A673 (cell line): Measurements from ENCODE around the gene CHMP2A. TPM values are rescaled to one million over a fixed set of nuclear protein-coding genes. Genes with fewer than 3 reads are reported as not detected.
A peak's percentile ranks its signal among the peaks of the same experiment; 100 is the strongest.

ENCODE experiments used
- BruUV-seq: library from RNA; stranded (reverse); fragments of 400-500 nt; replicated peaks from 2 replicates; lab custom pipeline; 2021; lab: Mats Ljungman, UMichigan
- CTCF ChIA-PET: fragments of 300-600 bp; sonication (Branson Sonifier 250); formaldehyde crosslinking; loops from one replicate; lab custom pipeline; 2022; ENCODE audit warnings: antibody characterized with exemption; lab: Charles Lee
- POLR2A ChIA-PET: fragments of 300-600 bp; sonication (Branson Sonifier 250); formaldehyde crosslinking; loops from one replicate; lab custom pipeline; 2022; ENCODE audit warnings: antibody characterized with exemption; ENCODE audit not compliant: low non-redundant PET; lab: Charles Lee
- DNase-seq: peaks from one replicate; pipeline ENCODE4 v3.0.0-alpha.2; 2015; ENCODE audit warnings: low spot score
- H3K27ac ChIP-seq: fragments of 200-600 bp; sonication (generic); 2 replicates; pipeline ENCODE4 v1.5.1; 2016; ENCODE audit warnings: mixed run types, low read depth, mild to moderate bottlenecking, mixed read lengths, antibody characterized with exemption, low read length; ENCODE audit not compliant: poor library complexity, severe bottlenecking
- H3K27me3 ChIP-seq: fragments of 200-600 bp; sonication (generic); replicated peaks from 2 replicates; pipeline ENCODE4 v1.6.1; 2017; ENCODE audit warnings: mixed run types, low read depth, mild to moderate bottlenecking, mixed read lengths, antibody characterized with exemption, low read length; ENCODE audit not compliant: insufficient read depth, poor library complexity
- H3K36me3 ChIP-seq: fragments of 200-600 bp; sonication (generic); 2 replicates; pipeline ENCODE4 v1.6.1; 2016; ENCODE audit warnings: mixed run types, mild to moderate bottlenecking, mixed read lengths, antibody characterized with exemption, low read length; ENCODE audit not compliant: insufficient read depth, poor library complexity, severe bottlenecking
- H3K4me1 ChIP-seq: fragments of 200-600 bp; sonication (generic); 2 replicates; pipeline ENCODE4 v1.6.1; 2017; ENCODE audit warnings: mixed run types, mild to moderate bottlenecking, mixed read lengths, antibody characterized with exemption, low read length; ENCODE audit not compliant: insufficient read depth, poor library complexity, severe bottlenecking
- H3K4me3 ChIP-seq: fragments of 200-600 bp; sonication (generic); 2 replicates; pipeline ENCODE4 v1.5.1; 2016; ENCODE audit warnings: low read depth, mixed run types, mild to moderate bottlenecking, mixed read lengths, low read length; ENCODE audit not compliant: poor library complexity, severe bottlenecking
- H3K9me3 ChIP-seq: fragments of 200-600 bp; sonication (generic); 2 replicates; pipeline ENCODE4 v1.6.1; 2016; ENCODE audit warnings: mixed run types, low read depth, mild to moderate bottlenecking, mixed read lengths, antibody characterized with exemption, low read length; ENCODE audit not compliant: poor library complexity, severe bottlenecking
- EZH2 ChIP-seq: fragments of 200-600 bp; sonication (generic); IDR thresholded peaks from 2 replicates; pipeline ENCODE4 v1.6.1; 2017; ENCODE audit warnings: borderline replicate concordance, low read depth, mild to moderate bottlenecking, mixed read lengths, antibody characterized with exemption, low read length; ENCODE audit not compliant: poor library complexity, severe bottlenecking
- intact Hi-C: fragments of 100-400 bp; cut with micrococcal nuclease; formaldehyde crosslinking; loops from one replicate; pipeline ENCODE4 v1.10.0; 2022; ENCODE audit not compliant: unreplicated experiment
- total RNA-seq: library from RNA; stranded (reverse); gene quantifications from 2 replicates; pipeline ENCODE4 v1.2.3, GENCODE V29; 2021
- TF ChIP-seq, protein P1 (sequence below): fragments of 300-800, 200-600 bp; sonication (generic); conservative IDR thresholded peaks from 2 replicates; pipeline ENCODE4 v1.5.1; 2017; ENCODE audit warnings: low read depth, mild to moderate bottlenecking, antibody characterized with exemption, low read length, moderate library complexity, mixed read lengths

The CHMP2A gene
- total RNA-seq, 1 experiment from 2014 or later, result 57.6 TPM

DNA sequence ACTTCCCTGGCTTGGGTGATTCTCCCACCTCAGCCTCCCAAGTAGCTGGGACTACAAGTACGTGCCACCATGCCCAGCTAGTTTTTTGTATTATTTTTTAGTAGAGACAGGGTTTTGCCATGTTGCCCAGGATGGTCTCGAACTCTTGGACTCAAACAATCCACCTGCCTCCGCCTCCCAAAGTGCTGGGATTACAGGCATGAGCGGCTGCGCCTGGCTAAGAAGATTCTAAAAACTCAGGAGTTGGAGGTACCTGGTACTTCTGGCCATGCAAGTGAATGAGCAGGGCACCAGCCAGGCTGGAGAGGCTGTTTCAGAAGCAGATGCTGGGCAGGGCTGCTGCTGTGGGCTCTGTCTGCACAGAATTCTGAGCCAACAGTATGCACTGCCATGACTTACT is 12.1 kb upstream of the CHMP2A start:
- ChIA-PET CTCF (no interaction called here), POLR2A (no interaction called here)
- H3K4me3 ChIP-seq, result no peak overlapping the region
- H3K27ac ChIP-seq, result no peak overlapping the region
- peaks cover 2% of the 10 kb centered on the region for H3K36me3 ChIP-seq
- DNase-seq, result no peak
- intact Hi-C loops, result no loop called here
- H3K4me1 ChIP-seq, result peaks cover 10% of the 10 kb centered on the region
- no TSS peak for BruUV-seq
- H3K9me3 ChIP-seq, result no peaks in the 10 kb centered on the region
- no peaks in the 10 kb centered on the region for H3K27me3 ChIP-seq
- TF ChIP-seq, protein P1, sequence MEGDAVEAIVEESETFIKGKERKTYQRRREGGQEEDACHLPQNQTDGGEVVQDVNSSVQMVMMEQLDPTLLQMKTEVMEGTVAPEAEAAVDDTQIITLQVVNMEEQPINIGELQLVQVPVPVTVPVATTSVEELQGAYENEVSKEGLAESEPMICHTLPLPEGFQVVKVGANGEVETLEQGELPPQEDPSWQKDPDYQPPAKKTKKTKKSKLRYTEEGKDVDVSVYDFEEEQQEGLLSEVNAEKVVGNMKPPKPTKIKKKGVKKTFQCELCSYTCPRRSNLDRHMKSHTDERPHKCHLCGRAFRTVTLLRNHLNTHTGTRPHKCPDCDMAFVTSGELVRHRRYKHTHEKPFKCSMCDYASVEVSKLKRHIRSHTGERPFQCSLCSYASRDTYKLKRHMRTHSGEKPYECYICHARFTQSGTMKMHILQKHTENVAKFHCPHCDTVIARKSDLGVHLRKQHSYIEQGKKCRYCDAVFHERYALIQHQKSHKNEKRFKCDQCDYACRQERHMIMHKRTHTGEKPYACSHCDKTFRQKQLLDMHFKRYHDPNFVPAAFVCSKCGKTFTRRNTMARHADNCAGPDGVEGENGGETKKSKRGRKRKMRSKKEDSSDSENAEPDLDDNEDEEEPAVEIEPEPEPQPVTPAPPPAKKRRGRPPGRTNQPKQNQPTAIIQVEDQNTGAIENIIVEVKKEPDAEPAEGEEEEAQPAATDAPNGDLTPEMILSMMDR, result no peak
- TF ChIP-seq EZH2, result no peak

DNA sequence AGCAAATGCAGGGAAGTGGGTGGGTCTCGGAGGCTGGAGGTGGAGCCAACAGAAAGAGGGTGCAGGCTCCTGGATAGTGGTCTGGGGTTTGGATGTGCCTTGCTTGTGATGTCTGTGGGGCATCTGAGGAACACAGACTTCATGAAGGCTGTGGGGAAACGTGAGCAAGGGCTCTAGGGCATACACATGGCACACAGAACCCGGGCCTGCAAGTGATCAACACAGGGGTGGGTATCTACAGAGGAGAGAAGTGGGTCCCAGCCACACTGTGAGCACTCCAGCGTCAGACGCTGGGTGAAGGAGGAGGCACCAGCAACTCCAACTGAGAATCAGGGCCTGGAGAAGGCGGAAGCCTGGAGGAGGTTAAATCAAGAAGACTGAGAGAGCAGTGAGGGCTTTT is 8.9 kb upstream of the CHMP2A start:
- no peak overlapping the region for H3K27ac ChIP-seq
- intact Hi-C loops, result no loop called here

DNA sequence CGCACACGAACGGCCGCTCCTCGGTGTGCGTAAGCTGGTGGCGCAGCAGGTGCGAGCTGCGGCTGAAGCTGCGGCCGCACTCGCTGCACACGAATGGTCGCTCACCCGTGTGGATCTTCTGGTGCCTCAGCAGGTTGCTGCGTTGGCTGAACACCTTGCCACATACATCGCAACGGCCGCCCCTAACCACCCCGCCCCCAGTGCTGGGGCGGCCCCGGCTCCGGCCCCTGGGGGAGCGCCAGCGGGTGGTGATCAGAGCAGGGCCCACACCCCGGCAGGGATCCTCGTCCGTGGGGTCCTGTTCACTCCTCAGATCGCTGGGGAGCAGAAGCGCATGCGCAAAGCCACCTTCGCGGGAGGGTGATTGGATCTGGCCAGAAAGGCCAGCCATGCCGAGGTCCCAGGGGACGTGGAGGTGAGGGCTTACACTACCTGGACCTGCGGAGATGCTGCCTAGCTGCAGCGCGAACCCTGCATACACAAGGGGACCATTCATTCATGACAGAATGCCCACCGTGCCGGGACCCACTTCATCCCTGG is 8.2 kb upstream of the CHMP2A start:
- Histone ChIP-seq H3K27ac (no peak overlapping the region), H3K4me3 (peak overlapping the region; percentile 43), H3K9me3 (no peaks in the 10 kb centered on the region), H3K27me3 (no peaks in the 10 kb centered on the region), H3K4me1 (peaks cover 16% of the 10 kb centered on the region), H3K36me3 (no peaks in the 10 kb centered on the region)
- ChIA-PET CTCF (no interaction called here), POLR2A (no interaction called here)
- no peak for TF ChIP-seq EZH2
- TF ChIP-seq, protein P1, result no peak
- no TSS peak for BruUV-seq
- intact Hi-C loops, result no loop called here
- DNase-seq, result peak; percentile 33

More for the DNA sequence above, 8.9 kb upstream of the CHMP2A start:
- no TSS peak for BruUV-seq
- ChIA-PET POLR2A (no interaction called here), CTCF (no interaction called here)
- Histone ChIP-seq H3K9me3 (no peaks in the 10 kb centered on the region), H3K4me1 (peaks cover 16% of the 10 kb centered on the region), H3K27me3 (no peaks in the 10 kb centered on the region), H3K36me3 (no peaks in the 10 kb centered on the region), H3K4me3 (no peak overlapping the region)
- DNase-seq, result no peak
- no peak for TF ChIP-seq EZH2
- TF ChIP-seq, protein P1, result no peak
